ENCODE results near the gene OTOG. TPM values are rescaled to one million over a fixed set of nuclear protein-coding genes. Genes with fewer than 3 reads are reported as not detected.
A peak's percentile ranks its signal among the peaks of the same experiment; 100 is the strongest.

Gene OTOG
- total and polyA plus RNA-seq, 2 of the 8 experiments (the other 6 are each of a cell fraction or from before 2014, with no cell fraction given) = 0.41 to 1.5 TPM

DNA sequence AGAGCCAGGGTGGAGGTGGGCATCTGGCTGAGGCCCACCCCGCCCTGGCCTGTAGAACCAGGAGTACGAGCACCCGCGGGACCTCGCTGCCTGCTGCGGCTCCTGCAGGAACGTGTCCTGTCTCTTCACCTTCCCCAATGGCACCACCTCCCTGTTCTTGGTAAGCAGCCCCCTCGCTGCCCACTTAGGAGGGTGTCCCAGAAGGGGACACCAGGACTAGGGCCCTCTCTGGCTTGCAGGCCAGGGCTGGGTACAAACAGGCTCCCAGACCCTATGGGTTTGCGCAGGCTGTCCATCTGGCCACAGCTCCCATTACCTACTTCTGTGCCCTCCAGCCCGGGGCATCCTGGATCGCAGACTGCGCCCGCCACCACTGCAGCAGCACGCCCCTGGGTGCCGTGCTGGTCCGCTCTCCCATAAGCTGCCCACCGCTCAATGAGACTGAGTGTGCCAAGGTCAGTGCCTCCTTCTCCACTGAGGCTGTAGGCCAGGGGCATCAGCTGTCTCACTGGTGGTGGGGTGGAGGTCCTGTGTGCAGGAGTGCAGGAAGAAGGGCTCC is 94.8 kb downstream of the OTOG start:
- Histone ChIP-seq H2AK5ac (ENCODE audit: low read depth, low read length) (peak overlapping the region; percentile 7), H3K4me1 (replicated peaks in 1 of 4; ENCODE audit: control insufficient read depth in 3 of 4, insufficient read depth in 4 of 4, low read length in 3 of 4) (peaks cover 0 to 4% (median 1%) of the 10 kb centered on the region in 4 experiments; a peak in 3 of 7 replicates), H4K20me1 (replicated peaks in 1 of 2; ENCODE audit: control insufficient read depth in 1 of 2, insufficient read depth in 2 of 2, low read length in 2 of 2) (peaks cover 0 to 6% of the 10 kb centered on the region in 2 experiments), H2BK5ac (ENCODE audit: low read depth, low read length) (no peak overlapping the region; the same call in 1 of the 2 replicates), H3K9ac (replicated peaks in 1 of 4; ENCODE audit: extremely low read depth in 1 of 4, low read depth in 3 of 4, low read length in 3 of 4) (no peak overlapping the region), H4K5ac (ENCODE audit: insufficient read length, low read depth, low read length) (no peak overlapping the region), H3K27me3 (replicated peaks in 1 of 4; ENCODE audit: control insufficient read depth in 3 of 4, extremely low read depth in 1 of 4, insufficient read depth in 3 of 4, low read length in 3 of 4) (no peaks in the 10 kb centered on the region), H2AFZ (ENCODE audit: low read length) (no peak overlapping the region), H2BK120ac (replicated peaks; ENCODE audit: low read depth, low read length) (no peak overlapping the region), H3K23ac (ENCODE audit: insufficient read length) (no peak overlapping the region), H3K18ac (ENCODE audit: extremely low read depth, low read length) (no peak overlapping the region), H3K4me2 (ENCODE audit: insufficient read depth in 1 of 2, low read depth in 2 of 2, low read length in 2 of 2) (no peak overlapping the region), H3K56ac (replicated peaks; ENCODE audit: insufficient read length, low read depth, low read length) (no peak overlapping the region), H3K36me3 (ENCODE audit: control insufficient read depth in 2 of 4, insufficient read depth in 4 of 4, low read length in 3 of 4) (no peaks in the 10 kb centered on the region), H3K79me1 (ENCODE audit: low read depth, low read length) (no peaks in the 10 kb centered on the region), H3K4me3 (ENCODE audit: extremely low read depth in 1 of 4, insufficient read depth in 2 of 4, low read depth in 3 of 4, low read length in 4 of 4) (no peak overlapping the region), H2BK15ac (ENCODE audit: low read length) (0 out of 2 replicates have a peak overlapping the region, but pooled peaks have one; percentile 81), H3K9me3 (ENCODE audit: insufficient read depth in 2 of 2, low read depth in 1 of 2, low read length in 1 of 2) (no peaks in the 10 kb centered on the region), H2BK12ac (ENCODE audit: low read depth, low read length) (no peak overlapping the region), H4K8ac (ENCODE audit: extremely low read depth, insufficient read depth, low read length) (no peak overlapping the region), H3K23me2 (ENCODE audit: low read depth, low read length) (peaks cover 3% of the 10 kb centered on the region; the same call in 1 of the 2 replicates), H4K91ac (replicated peaks; ENCODE audit: insufficient read length, low read length) (no peak overlapping the region), H3K79me2 (ENCODE audit: control insufficient read depth in 1 of 2, insufficient read depth in 2 of 2, low read length in 2 of 2) (no peaks in the 10 kb centered on the region), H3K27ac (ENCODE audit: low read depth, low read length) (no peak overlapping the region), H3K14ac (ENCODE audit: insufficient read length) (no peak overlapping the region), H3K4ac (replicated peaks; ENCODE audit: insufficient read length, low read depth, low read length) (no peak overlapping the region), H2BK20ac (ENCODE audit: low read length) (no peak overlapping the region)
- TF ChIP-seq PHF8 (conservative IDR thresholded peaks at IDR 0.05; ENCODE audit: low read depth, low read length) (no peak), CHD2 (IDR thresholded peaks at IDR 0.05; ENCODE audit: low read length) (no peak), SRF (IDR thresholded peaks at IDR 0.05; ENCODE audit: low read depth, low read length) (no peak), SIRT6 (IDR thresholded peaks at IDR 0.05; ENCODE audit: low read length) (no peak)
- ChIA-PET POLR2A (ENCODE audit: partially characterized antibody) (no interaction called here), CTCF (ENCODE audit: partially characterized antibody) (interaction anchor here (0.8 kb wide), 1 partner anchor 89 kb away, joined by 3 read pairs; no protein-coding TSS in a partner anchor)
- DNase-seq (ENCODE audit: low read depth in 1 of 2, low spot score in 2 of 2) (no peak), FAIRE-seq (no peak)
- WGBS, 2 experiments (ENCODE audit: extremely low coverage in 1 of 2, insufficient coverage in 1 of 2, insufficient read length in 1 of 2, insufficient replicate concordance in 2 of 2, low coverage in 1 of 2, low lambda C conversion rate in 2 of 2, missing lambda C conversion rate in 1 of 2) = 94% methylated on average over 16 of the region's 17 CpGs; no CpG with 5 or more reads in 1 of the 2 experiments
